ENCODE results near the gene FNBP1.

FNBP1 gene

GRCh38 chr9:129864991-129865647 lies 177.9 kb downstream of the FNBP1 start:
- TF ChIP-seq CTCF (conservative IDR thresholded peaks at IDR 0.05) = no peak

GRCh38 chr9:129863059-129863690 lies 179.8 kb downstream of the FNBP1 start:
- no peak for TF ChIP-seq CTCF (conservative IDR thresholded peaks at IDR 0.05)
- no peak overlapping the region for H3K27ac ChIP-seq

More at GRCh38 chr9:129864991-129865647, 177.9 kb downstream of the FNBP1 start:
- no peak overlapping the region for H3K27ac ChIP-seq

- H3K27ac ChIP-seq = no peak overlapping the region
These were observed 181.6 kb downstream of the FNBP1 start for GRCh38 chr9:129861447-129861827.

GRCh38 chr9:129860653-129861446 lies 182.1 kb downstream of the FNBP1 start:
- TF ChIP-seq CTCF (conservative IDR thresholded peaks at IDR 0.05) = no peak
- no peak overlapping the region for H3K27ac ChIP-seq

More at GRCh38 chr9:129861447-129861827, 181.6 kb downstream of the FNBP1 start:
- TF ChIP-seq CTCF (conservative IDR thresholded peaks at IDR 0.05) = no peak

GRCh38 chr9:129858167-129858962 lies 184.6 kb downstream of the FNBP1 start:
- H3K27ac ChIP-seq = no peak overlapping the region
- no peak for TF ChIP-seq CTCF (conservative IDR thresholded peaks at IDR 0.05)

GRCh38 chr9:129857207-129857606 lies 185.8 kb downstream of the FNBP1 start:
- TF ChIP-seq CTCF (conservative IDR thresholded peaks at IDR 0.05) = no peak
- H3K27ac ChIP-seq = no peak overlapping the region

Data from VCaP (cell line).